Colonic mucosa (tissue), 4 donors: ENCODE measurements around the gene MPRIP. TPM values are rescaled to one million over a fixed set of nuclear protein-coding genes. Genes with fewer than 3 reads are reported as not detected.

Source experiments
- DNase-seq: peaks from one replicate; pipeline ENCODE4 v3.0.0-alpha.2; 2020
- H3K27ac ChIP-seq: fragments of 200-600 bp; one replicate; pipeline ENCODE4 v1.8.0; 2021
- H3K27me3 ChIP-seq: fragments of 200-600 bp; one replicate; pipeline ENCODE4 v1.8.0; 2021
- H3K36me3 ChIP-seq: fragments of 200-600 bp; one replicate; pipeline ENCODE4 v1.8.0; 2021
- H3K4me1 ChIP-seq: fragments of 200-600 bp; one replicate; pipeline ENCODE4 v1.8.0; 2021; ENCODE audit warnings: mild to moderate bottlenecking
- H3K4me3 ChIP-seq: fragments of 200-600 bp; one replicate; pipeline ENCODE4 v1.8.0; 2021
- H3K9ac ChIP-seq, 2 donors: one replicate each; pipeline ENCODE4 v1.7.0; 2013; ENCODE audit warnings: control low read depth in 2 of 2, low read depth in 2 of 2, low read length in 2 of 2
- H3K9me3 ChIP-seq: fragments of 200-600 bp; one replicate; pipeline ENCODE4 v1.8.0; 2021
- intact Hi-C: fragments of 100-400 bp; cut with DNase I; formaldehyde crosslinking; loops from one replicate; pipeline ENCODE4 v1.14.1; 2022
- total RNA-seq, 2 donors: library from RNA; stranded (reverse); fragmentation: NEBNext Ultra II Directional in 1 of 2; extraction: Animal tissue kit (Norgen Biotek cat#: 25700) in 1 of 2; gene quantifications; one replicate each; pipeline ENCODE4 v1.2.1, GENCODE V29; 2021
- TF ChIP-seq, protein P1 (sequence below): fragments of 200-600 bp; IDR thresholded peaks from one replicate; pipeline ENCODE4 v1.8.0; 2022; ENCODE audit warnings: antibody characterized with exemption, mild to moderate bottlenecking
- donor health status: healthy.
- donor health status: DM: no; HTN: no; CAD: no.
- donor health status: DM: no; HTN: no; CAD: no.

MPRIP gene
- total RNA-seq, 2 donors from 2014 or later: 146 to 211 TPM

GRCh38 chr17:17166446-17166845, 124.2 kb downstream of the MPRIP start:
- Histone ChIP-seq H3K4me3 (no peak overlapping the region), H3K4me1 (no peaks in the 10 kb centered on the region), H3K27ac (no peak overlapping the region), H3K36me3 (peaks cover 28% of the 10 kb centered on the region), H3K9me3 (no peaks in the 10 kb centered on the region), H3K27me3 (no peaks in the 10 kb centered on the region), H3K9ac (no peak overlapping the region)
- TF ChIP-seq, protein P1, sequence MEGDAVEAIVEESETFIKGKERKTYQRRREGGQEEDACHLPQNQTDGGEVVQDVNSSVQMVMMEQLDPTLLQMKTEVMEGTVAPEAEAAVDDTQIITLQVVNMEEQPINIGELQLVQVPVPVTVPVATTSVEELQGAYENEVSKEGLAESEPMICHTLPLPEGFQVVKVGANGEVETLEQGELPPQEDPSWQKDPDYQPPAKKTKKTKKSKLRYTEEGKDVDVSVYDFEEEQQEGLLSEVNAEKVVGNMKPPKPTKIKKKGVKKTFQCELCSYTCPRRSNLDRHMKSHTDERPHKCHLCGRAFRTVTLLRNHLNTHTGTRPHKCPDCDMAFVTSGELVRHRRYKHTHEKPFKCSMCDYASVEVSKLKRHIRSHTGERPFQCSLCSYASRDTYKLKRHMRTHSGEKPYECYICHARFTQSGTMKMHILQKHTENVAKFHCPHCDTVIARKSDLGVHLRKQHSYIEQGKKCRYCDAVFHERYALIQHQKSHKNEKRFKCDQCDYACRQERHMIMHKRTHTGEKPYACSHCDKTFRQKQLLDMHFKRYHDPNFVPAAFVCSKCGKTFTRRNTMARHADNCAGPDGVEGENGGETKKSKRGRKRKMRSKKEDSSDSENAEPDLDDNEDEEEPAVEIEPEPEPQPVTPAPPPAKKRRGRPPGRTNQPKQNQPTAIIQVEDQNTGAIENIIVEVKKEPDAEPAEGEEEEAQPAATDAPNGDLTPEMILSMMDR: no peak
- no peak for DNase-seq
- intact Hi-C loops: no loop called here

GRCh38 chr17:17167356-17167755, 125.1 kb downstream of the MPRIP start:
- no peak for DNase-seq
- Histone ChIP-seq H3K36me3 (peaks cover 28% of the 10 kb centered on the region), H3K9me3 (no peaks in the 10 kb centered on the region)

DNA sequence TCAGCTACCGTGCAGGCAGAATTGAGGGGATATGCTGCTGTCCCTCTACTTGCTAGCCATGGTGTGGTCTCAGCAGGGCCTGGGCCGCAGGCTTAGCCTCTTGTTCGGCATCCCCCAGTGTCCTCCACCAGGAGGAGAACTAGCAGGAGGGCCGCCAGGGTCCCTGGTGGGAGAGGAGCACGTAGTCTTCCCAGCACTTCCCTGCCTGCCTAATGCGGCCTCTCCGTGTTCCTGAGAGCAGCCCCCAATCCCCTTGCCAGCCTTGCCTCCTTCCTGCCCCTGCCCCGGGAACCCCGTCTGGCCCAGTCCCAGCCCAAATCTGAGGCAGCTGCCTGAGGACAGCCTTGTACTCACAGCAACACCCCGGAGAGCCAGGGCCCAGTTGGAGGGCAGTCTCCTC, 125.7 kb downstream of the MPRIP start:
- H3K4me1 ChIP-seq: no peaks in the 10 kb centered on the region
- peaks cover 25% of the 10 kb centered on the region for H3K36me3 ChIP-seq
- DNase-seq: no peak
- no peaks in the 10 kb centered on the region for H3K9me3 ChIP-seq
- H3K4me3 ChIP-seq: no peak overlapping the region
- no peaks in the 10 kb centered on the region for H3K27me3 ChIP-seq
- H3K27ac ChIP-seq: no peak overlapping the region
- H3K9ac ChIP-seq: no peak overlapping the region
- TF ChIP-seq, protein P1: no peak
- intact Hi-C loops: no loop called here

More at GRCh38 chr17:17167356-17167755, 125.1 kb downstream of the MPRIP start:
- H3K27me3 ChIP-seq: no peaks in the 10 kb centered on the region
- TF ChIP-seq, protein P1: no peak
- intact Hi-C loops: no loop called here
- no peak overlapping the region for H3K4me3 ChIP-seq
- H3K9ac ChIP-seq: no peak overlapping the region
- no peak overlapping the region for H3K27ac ChIP-seq
- no peaks in the 10 kb centered on the region for H3K4me1 ChIP-seq

GRCh38 chr17:17168401-17168800, 126.1 kb downstream of the MPRIP start:
- H3K27ac ChIP-seq: no peak overlapping the region
- H3K9ac ChIP-seq: no peak overlapping the region
- TF ChIP-seq, protein P1: no peak
- no peaks in the 10 kb centered on the region for H3K27me3 ChIP-seq
- H3K9me3 ChIP-seq: no peaks in the 10 kb centered on the region
- no peaks in the 10 kb centered on the region for H3K4me1 ChIP-seq
- H3K36me3 ChIP-seq: peaks cover 21% of the 10 kb centered on the region
- intact Hi-C loops: no loop called here
- H3K4me3 ChIP-seq: no peak overlapping the region
- no peak for DNase-seq

DNA sequence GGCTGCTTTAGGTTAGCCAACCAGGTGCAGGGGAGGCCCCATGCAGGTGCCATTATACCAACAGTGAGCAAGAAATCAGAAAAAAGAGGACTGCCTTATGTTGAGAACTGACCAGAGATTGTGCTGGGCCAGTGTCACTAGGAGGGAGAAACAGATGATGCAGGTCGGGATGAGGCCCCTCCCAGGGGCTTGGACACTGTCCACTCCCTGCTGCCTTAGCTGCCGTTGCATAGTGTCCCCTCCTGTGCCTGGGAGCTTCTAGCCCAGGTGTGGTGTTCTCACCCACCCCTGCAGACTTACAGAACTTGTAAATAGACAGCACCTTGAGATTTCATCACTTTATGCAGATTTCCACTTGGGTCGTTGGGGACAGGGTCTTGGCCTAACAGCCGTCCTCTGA, 127.1 kb downstream of the MPRIP start:
- TF ChIP-seq, protein P1: no peak
- H3K36me3 ChIP-seq: peaks cover 24% of the 10 kb centered on the region
- H3K9ac ChIP-seq: no peak overlapping the region
- H3K27me3 ChIP-seq: no peaks in the 10 kb centered on the region
- H3K27ac ChIP-seq: no peak overlapping the region
- H3K4me3 ChIP-seq: no peak overlapping the region
- no peaks in the 10 kb centered on the region for H3K9me3 ChIP-seq
- no peak for DNase-seq
- intact Hi-C loops: no loop called here
- no peaks in the 10 kb centered on the region for H3K4me1 ChIP-seq
